Measurements from ENCODE around the gene NKAPL.
A peak's percentile ranks its signal among the peaks of the same experiment; 100 is the strongest.

Gene NKAPL

GRCh38 chr6:28226460-28226859 lies 32.6 kb upstream of the NKAPL start:
- TF ChIP-seq CTCF (IDR thresholded peaks at IDR 0.05; ENCODE audit: low read depth, low read length, missing control alignments) = no peak
- no peak for DNase-seq (ENCODE audit: extremely low read depth, low read depth)
- H3K4me3 ChIP-seq (replicated peaks; ENCODE audit: low read depth, low read length) = peak overlapping the region; percentile 72; the same call in 1 of the 2 replicates

- no peak for TF ChIP-seq CTCF (IDR thresholded peaks at IDR 0.05; ENCODE audit: low read depth, low read length, missing control alignments)
- H3K4me3 ChIP-seq (replicated peaks; ENCODE audit: low read depth, low read length) = no peak overlapping the region
- DNase-seq (ENCODE audit: extremely low read depth, low read depth) = no peak
Observed at GRCh38 chr6:28232785-28233184, 26.3 kb upstream of the NKAPL start.

- no peak for TF ChIP-seq CTCF (IDR thresholded peaks at IDR 0.05; ENCODE audit: low read depth, low read length, missing control alignments)
- no peak overlapping the region for H3K4me3 ChIP-seq (replicated peaks; ENCODE audit: low read depth, low read length)
- no peak for DNase-seq (ENCODE audit: extremely low read depth, low read depth)
Observed at GRCh38 chr6:28235912-28236452, 23.1 kb upstream of the NKAPL start.

- no peak for DNase-seq (ENCODE audit: extremely low read depth, low read depth)
- TF ChIP-seq CTCF (IDR thresholded peaks at IDR 0.05; ENCODE audit: low read depth, low read length, missing control alignments) = no peak
- H3K4me3 ChIP-seq (replicated peaks; ENCODE audit: low read depth, low read length) = no peak overlapping the region
Observed at GRCh38 chr6:28239636-28240035, 19.5 kb upstream of the NKAPL start.

- no peak for TF ChIP-seq CTCF (IDR thresholded peaks at IDR 0.05; ENCODE audit: low read depth, low read length, missing control alignments)
- no peak overlapping the region for H3K4me3 ChIP-seq (replicated peaks; ENCODE audit: low read depth, low read length)
- DNase-seq (ENCODE audit: extremely low read depth, low read depth) = no peak
Observed at GRCh38 chr6:28240471-28240870, 18.6 kb upstream of the NKAPL start.

GRCh38 chr6:28243946-28244345 lies 15.2 kb upstream of the NKAPL start:
- no peak overlapping the region for H3K4me3 ChIP-seq (replicated peaks; ENCODE audit: low read depth, low read length)
- no peak for DNase-seq (ENCODE audit: extremely low read depth, low read depth)
- no peak for TF ChIP-seq CTCF (IDR thresholded peaks at IDR 0.05; ENCODE audit: low read depth, low read length, missing control alignments)
